BE2C (cell line): ENCODE measurements around the gene KCP.

ENCODE experiments used
- DNase-seq: peaks from one replicate; pipeline ENCODE4 v3.0.0-alpha.2; 2020
- H3K27me3 ChIP-seq: fragments of 250-450 bp; sonication (Bioruptor Pico); 2 replicates; pipeline ENCODE4 v1.5.1; 2020; ENCODE audit warnings: mild to moderate bottlenecking
- H3K36me3 ChIP-seq: fragments of 250-450 bp; sonication (Bioruptor Pico); 2 replicates; pipeline ENCODE4 v1.5.1; 2020; ENCODE audit warnings: mild to moderate bottlenecking
- H3K4me1 ChIP-seq: fragments of 250-450 bp; sonication (Bioruptor Pico); 2 replicates; pipeline ENCODE4 v1.5.1; 2020
- H3K4me3 ChIP-seq: 2 replicates; pipeline ENCODE4 v1.5.1; 2011; ENCODE audit warnings: low read depth, low read length
- H3K9me3 ChIP-seq: fragments of 250-450 bp; sonication (Bioruptor Pico); 2 replicates; pipeline ENCODE4 v1.5.1; 2020
- TF ChIP-seq, protein P1 (sequence below): IDR thresholded peaks from 2 replicates; pipeline ENCODE4 v1.5.1; 2012; ENCODE audit warnings: mild to moderate bottlenecking, low read depth, low read length

The KCP gene

DNA sequence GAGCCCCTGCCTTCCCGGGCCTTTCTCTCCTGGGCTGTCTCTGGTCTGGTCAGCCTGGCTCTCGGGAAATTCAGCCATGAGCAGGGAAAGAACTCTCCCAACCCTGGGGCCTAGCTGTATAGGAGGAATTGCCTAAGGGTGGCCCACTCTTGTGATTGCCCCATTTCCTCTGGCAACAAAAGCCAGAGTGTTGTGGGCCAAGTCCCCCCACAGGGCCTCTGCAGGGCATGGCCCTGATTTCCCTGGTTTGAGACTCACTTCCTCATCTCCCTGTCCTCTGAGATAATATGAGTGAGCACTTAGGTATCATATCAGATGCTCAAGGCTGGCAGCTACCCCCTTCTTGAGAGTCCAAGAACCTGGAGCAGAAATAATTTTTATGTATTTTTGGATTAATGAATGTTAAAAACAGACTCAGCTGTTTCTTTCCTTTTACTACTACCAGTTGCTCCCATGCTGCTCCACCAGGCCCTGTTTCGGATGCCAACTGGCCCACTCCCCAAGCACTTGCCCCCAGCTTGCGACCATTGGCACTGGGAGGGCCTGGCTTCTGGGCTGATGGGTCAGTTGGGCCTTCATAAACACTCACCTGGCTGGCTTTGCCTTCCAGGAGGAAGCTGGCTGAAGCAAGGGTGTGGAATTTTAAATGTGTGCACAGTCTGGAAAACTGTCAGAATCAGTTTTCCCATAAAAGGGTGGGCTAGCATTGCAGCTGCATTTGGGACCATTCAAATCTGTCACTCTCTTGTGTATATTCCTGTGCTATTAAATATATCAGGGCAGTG, 38.7 kb upstream of the KCP start:
- no peak for DNase-seq
- Histone ChIP-seq H3K4me1 (no peaks in the 10 kb centered on the region; the same call in 1 of the 2 replicates), H3K27me3 (no peaks in the 10 kb centered on the region), H3K9me3 (no peaks in the 10 kb centered on the region), H3K36me3 (peaks cover 19% of the 10 kb centered on the region), H3K4me3 (no peak overlapping the region)
- TF ChIP-seq, protein P1, sequence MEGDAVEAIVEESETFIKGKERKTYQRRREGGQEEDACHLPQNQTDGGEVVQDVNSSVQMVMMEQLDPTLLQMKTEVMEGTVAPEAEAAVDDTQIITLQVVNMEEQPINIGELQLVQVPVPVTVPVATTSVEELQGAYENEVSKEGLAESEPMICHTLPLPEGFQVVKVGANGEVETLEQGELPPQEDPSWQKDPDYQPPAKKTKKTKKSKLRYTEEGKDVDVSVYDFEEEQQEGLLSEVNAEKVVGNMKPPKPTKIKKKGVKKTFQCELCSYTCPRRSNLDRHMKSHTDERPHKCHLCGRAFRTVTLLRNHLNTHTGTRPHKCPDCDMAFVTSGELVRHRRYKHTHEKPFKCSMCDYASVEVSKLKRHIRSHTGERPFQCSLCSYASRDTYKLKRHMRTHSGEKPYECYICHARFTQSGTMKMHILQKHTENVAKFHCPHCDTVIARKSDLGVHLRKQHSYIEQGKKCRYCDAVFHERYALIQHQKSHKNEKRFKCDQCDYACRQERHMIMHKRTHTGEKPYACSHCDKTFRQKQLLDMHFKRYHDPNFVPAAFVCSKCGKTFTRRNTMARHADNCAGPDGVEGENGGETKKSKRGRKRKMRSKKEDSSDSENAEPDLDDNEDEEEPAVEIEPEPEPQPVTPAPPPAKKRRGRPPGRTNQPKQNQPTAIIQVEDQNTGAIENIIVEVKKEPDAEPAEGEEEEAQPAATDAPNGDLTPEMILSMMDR, result no peak

DNA sequence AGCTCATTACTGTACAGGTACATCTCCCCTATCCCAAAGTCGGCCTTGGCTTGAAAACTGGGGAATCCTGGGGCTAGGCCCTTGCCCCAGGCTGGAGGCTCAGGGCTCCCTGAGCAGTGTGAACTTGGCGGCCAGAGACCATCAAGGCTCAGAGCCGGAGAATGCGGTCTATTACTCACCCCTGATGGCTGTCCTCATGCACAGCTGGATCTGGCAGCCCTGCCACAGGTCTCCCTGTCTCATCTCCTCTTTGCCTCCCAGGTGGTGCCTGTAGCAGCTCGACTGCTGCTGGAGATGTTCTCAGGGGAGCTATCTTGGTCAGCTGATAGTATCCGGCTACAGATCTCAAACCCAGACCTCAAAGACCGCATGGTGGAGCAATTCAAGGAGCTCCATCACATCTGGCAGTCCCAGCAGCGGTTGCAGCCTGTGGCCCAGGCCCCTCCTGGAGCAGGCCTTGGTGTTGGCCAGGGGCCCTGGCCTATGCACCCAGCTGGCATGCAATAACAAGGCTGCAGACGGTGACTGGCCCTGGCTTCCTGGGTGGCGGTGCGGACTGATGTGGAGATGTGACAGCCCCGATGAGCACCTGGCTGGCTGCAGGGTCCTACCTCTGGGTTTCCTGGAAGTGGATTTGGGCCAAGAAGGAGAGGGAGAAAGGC, 37.9 kb upstream of the KCP start:
- DNase-seq, result peak; percentile 53
- H3K9me3 ChIP-seq, result no peaks in the 10 kb centered on the region

DNA sequence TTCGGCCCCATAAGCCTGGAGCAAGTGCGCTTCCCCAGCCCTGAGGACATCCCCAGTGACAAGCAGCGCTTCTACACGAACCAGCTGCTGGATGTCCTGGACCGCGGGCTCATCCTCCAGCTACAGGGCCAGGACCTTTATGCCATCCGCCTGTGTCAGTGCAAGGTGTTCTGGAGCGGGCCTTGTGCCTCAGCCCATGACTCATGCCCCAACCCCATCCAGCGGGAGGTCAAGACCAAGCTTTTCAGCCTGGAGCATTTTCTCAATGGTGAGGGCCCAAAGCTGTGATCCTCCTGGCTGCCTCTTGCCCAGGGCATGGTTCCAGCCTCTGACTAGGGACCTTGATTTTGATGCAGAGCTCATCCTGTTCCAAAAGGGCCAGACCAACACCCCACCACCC, 37.3 kb upstream of the KCP start:
- H3K9me3 ChIP-seq, result no peaks in the 10 kb centered on the region
- no peaks in the 10 kb centered on the region; the same call in 1 of the 2 replicates for H3K4me1 ChIP-seq
- H3K4me3 ChIP-seq, result no peak overlapping the region
- TF ChIP-seq, protein P1, result no peak
- peaks cover 6% of the 10 kb centered on the region for H3K36me3 ChIP-seq
- no peak for DNase-seq
- no peaks in the 10 kb centered on the region for H3K27me3 ChIP-seq

More for the DNA sequence above, 37.9 kb upstream of the KCP start:
- Histone ChIP-seq H3K36me3 (peaks cover 12% of the 10 kb centered on the region), H3K4me3 (no peak overlapping the region), H3K27me3 (no peaks in the 10 kb centered on the region), H3K4me1 (no peaks in the 10 kb centered on the region; the same call in 1 of the 2 replicates)
- TF ChIP-seq, protein P1, result no peak

DNA sequence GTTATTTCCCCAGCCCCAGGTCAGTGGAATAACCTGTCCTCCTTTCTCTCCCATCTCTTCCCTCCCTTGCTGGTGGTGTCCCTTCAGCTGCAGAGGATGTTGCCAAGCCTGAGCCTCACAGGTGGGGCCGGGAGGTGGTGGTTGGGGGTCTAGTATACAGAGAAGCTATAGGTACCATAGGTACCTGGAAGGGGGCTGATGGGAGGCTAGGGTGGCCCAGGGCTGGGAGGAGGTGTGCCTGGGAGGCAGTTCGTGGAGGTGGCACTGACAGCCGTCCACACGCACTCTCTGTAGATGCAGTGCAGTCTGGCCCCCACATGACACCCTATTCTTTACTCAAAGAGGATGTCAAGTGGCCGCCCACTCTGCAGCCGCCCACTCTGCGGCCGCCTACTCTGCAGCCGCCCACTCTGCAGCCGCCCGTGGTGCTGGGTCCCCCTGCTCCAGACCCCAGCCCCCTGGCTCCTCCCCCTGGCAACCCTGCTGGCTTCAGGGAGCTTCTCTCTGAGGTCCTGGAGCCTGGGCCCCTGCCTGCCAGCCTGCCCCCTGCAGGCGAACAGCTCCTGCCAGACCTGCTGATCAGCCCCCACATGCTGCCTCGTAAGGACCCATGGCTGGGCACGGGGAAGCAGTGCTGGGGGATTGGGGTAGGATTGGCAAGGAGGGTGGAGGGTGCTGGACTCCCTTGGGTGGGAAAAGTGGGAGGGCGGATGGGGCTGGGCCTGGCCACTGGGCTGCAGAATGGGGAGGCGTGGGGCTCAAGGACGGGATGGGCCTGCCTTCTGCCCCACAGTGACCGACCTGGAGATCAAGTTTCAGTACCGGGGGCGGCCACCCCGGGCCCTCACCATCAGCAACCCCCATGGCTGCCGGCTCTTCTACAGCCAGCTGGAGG, 36.7 kb upstream of the KCP start:
- Histone ChIP-seq H3K9me3 (no peaks in the 10 kb centered on the region), H3K4me1 (no peaks in the 10 kb centered on the region; the same call in 1 of the 2 replicates), H3K27me3 (no peaks in the 10 kb centered on the region), H3K36me3 (no peaks in the 10 kb centered on the region; the same call in none of the 2 replicates), H3K4me3 (no peak overlapping the region)
- DNase-seq, result no peak
- TF ChIP-seq, protein P1, result peak; percentile 19; the same call in 1 of the 2 replicates

DNA sequence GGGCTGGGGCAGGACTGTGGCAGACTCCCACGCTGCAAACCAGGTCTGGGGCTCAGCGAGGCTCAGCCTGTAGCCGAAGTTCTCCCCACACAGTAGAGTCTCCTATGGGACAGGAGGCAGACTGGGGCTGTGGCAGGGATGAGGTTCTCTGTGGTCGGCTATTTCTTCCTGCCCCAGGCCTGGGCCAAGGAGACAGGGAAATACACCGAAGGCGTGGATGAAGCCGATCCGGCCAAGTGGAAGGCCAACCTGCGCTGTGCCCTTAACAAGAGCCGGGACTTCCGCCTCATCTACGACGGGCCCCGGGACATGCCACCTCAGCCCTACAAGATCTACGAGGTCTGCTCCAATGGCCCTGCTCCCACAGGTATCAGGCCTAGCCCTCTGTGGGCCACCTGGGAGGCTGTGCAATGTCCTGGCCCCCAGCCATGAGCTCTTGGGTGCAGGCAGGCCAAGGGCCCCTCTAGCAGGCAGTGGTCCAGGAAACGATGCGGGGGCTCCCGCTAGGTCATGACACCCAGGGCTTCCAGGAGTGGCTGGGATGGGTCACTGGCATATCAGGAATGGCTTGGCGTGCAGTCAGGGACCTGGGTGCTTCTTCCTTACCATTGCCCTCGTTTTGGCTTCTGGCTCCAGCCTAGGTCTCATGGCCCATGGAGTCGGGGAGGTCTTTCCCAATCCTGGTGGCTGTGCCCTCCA, 35.3 kb upstream of the KCP start:
- TF ChIP-seq, protein P1, result no peak
- DNase-seq, result no peak

More for the DNA sequence above, 35.3 kb upstream of the KCP start:
- no peaks in the 10 kb centered on the region; the same call in 1 of the 2 replicates for H3K36me3 ChIP-seq
- no peak overlapping the region for H3K4me3 ChIP-seq
- H3K27me3 ChIP-seq, result no peaks in the 10 kb centered on the region
- H3K4me1 ChIP-seq, result no peaks in the 10 kb centered on the region; the same call in 1 of the 2 replicates
- H3K9me3 ChIP-seq, result no peaks in the 10 kb centered on the region
